NCI-H1048 (cell line): ENCODE results near the gene MAP4K2.

Source experiments
- DNase-seq: peaks from one replicate; lab custom pipeline; 2025; lab: John Stamatoyannopoulos, UW

Gene MAP4K2

GRCh38 chr11:64754124-64754918 lies 48.7 kb downstream of the MAP4K2 start:
- no peak for DNase-seq

GRCh38 chr11:64753380-64754123 lies 49.5 kb downstream of the MAP4K2 start:
- DNase-seq, result no peak

GRCh38 chr11:64753019-64753379 lies 50.0 kb downstream of the MAP4K2 start:
- no peak for DNase-seq

GRCh38 chr11:64752175-64752970 lies 50.6 kb downstream of the MAP4K2 start:
- DNase-seq, result no peak

GRCh38 chr11:64751580-64751979 lies 51.4 kb downstream of the MAP4K2 start:
- no peak for DNase-seq

- DNase-seq, result no peak
Measured at GRCh38 chr11:64751136-64751535, 51.9 kb downstream of the MAP4K2 start.

GRCh38 chr11:64750361-64751054 lies 52.5 kb downstream of the MAP4K2 start:
- no peak for DNase-seq

- no peak for DNase-seq
Measured at GRCh38 chr11:64747961-64748665, 54.9 kb downstream of the MAP4K2 start.

GRCh38 chr11:64746486-64746885 lies 56.5 kb downstream of the MAP4K2 start:
- DNase-seq, result no peak

- no peak for DNase-seq
Measured at GRCh38 chr11:64745521-64746328, 57.3 kb downstream of the MAP4K2 start.

GRCh38 chr11:64745189-64745520 lies 57.9 kb downstream of the MAP4K2 start:
- no peak for DNase-seq

- DNase-seq, result no peak
Measured at GRCh38 chr11:64744544-64745188, 58.3 kb downstream of the MAP4K2 start.

GRCh38 chr11:64743591-64744543 lies 59.1 kb downstream of the MAP4K2 start, which contains the start of gene RASGRP2:
Gene RASGRP2, minus strand, starts transcription at chr11:64744142. Its CDS starts 1,276 bp downstream, at chr11:64742866.
- DNase-seq, result no peak

- DNase-seq, result no peak
Measured at GRCh38 chr11:64742889-64743590, 60.0 kb downstream of the MAP4K2 start.

GRCh38 chr11:64742087-64742888 lies 60.7 kb downstream of the MAP4K2 start:
- no peak for DNase-seq

GRCh38 chr11:64741375-64742086 lies 61.5 kb downstream of the MAP4K2 start:
- no peak for DNase-seq

- DNase-seq, result no peak
Measured at GRCh38 chr11:64739871-64740270, 63.1 kb downstream of the MAP4K2 start.
